WTC11 (cell line): Measurements from ENCODE around the gene NCKAP5.

Experiments used
- CREB1 ChIP-seq: sonication (generic); formaldehyde crosslinking; IDR thresholded peaks from 2 replicates; pipeline ENCODE4 v1.8.0; 2023; ENCODE audit warnings: mild to moderate bottlenecking, missing genetic modification reagents
- NFE2L1 ChIP-seq: sonication (generic); formaldehyde crosslinking; IDR thresholded peaks from 2 replicates; pipeline ENCODE4 v1.8.1; 2023; ENCODE audit warnings: missing genetic modification reagents
- NR1H2 ChIP-seq: sonication (generic); formaldehyde crosslinking; IDR thresholded peaks from 2 replicates; pipeline ENCODE4 v1.9.0; 2021; ENCODE audit warnings: mild to moderate bottlenecking, moderate library complexity, missing genetic modification reagents
- PRRX2 ChIP-seq: fragments of 250-450 bp; sonication (Bioruptor Pico); IDR thresholded peaks from 2 replicates; pipeline ENCODE4 v1.8.0; 2021; ENCODE audit warnings: mild to moderate bottlenecking
- ZBTB21 ChIP-seq: sonication (generic); formaldehyde crosslinking; IDR thresholded peaks from 2 replicates; pipeline ENCODE4 v1.8.1; 2023; ENCODE audit warnings: mild to moderate bottlenecking, missing genetic modification reagents, borderline replicate concordance
- TF ChIP-seq, protein P1 (sequence below): fragments of 200-600 bp; IDR thresholded peaks from 2 replicates; pipeline ENCODE4 v1.8.0; 2022; ENCODE audit warnings: antibody characterized with exemption
- TF ChIP-seq, protein P2 (sequence below): sonication (generic); formaldehyde crosslinking; IDR thresholded peaks from 2 replicates; pipeline ENCODE4 v1.8.0; 2022; ENCODE audit warnings: mild to moderate bottlenecking, missing genetic modification reagents
- TF ChIP-seq, protein P3 (sequence below): sonication (generic); formaldehyde crosslinking; IDR thresholded peaks from 2 replicates; pipeline ENCODE4 v1.8.1; 2022; ENCODE audit warnings: mild to moderate bottlenecking, moderate library complexity, missing genetic modification reagents
- TF ChIP-seq, protein P4 (sequence below): sonication (generic); formaldehyde crosslinking; IDR thresholded peaks from 2 replicates; pipeline ENCODE4 v1.8.0; 2022; ENCODE audit warnings: missing genetic modification reagents
- TF ChIP-seq, protein P5 (sequence below): fragments of 250-450 bp; sonication (Bioruptor Pico); IDR thresholded peaks from 2 replicates; pipeline ENCODE4 v1.8.0; 2021; ENCODE audit warnings: mild to moderate bottlenecking
- TF ChIP-seq, protein P6 (sequence below): sonication (generic); formaldehyde crosslinking; IDR thresholded peaks from 2 replicates; pipeline ENCODE4 v1.8.1; 2023; ENCODE audit warnings: mild to moderate bottlenecking, missing genetic modification reagents, moderate library complexity
- TF ChIP-seq, protein P7 (sequence below): sonication (generic); formaldehyde crosslinking; IDR thresholded peaks from 2 replicates; pipeline ENCODE4 v1.8.0; 2022; ENCODE audit warnings: mild to moderate bottlenecking, missing genetic modification reagents
- TF ChIP-seq, protein P8 (sequence below): sonication (generic); formaldehyde crosslinking; IDR thresholded peaks from 2 replicates; pipeline ENCODE4 v1.8.1; 2022; ENCODE audit warnings: low read depth, missing genetic modification reagents, borderline replicate concordance
- TF ChIP-seq, protein P9 (sequence below): sonication (generic); formaldehyde crosslinking; IDR thresholded peaks from 2 replicates; pipeline ENCODE4 v1.8.1; 2023; ENCODE audit warnings: mild to moderate bottlenecking, moderate library complexity, missing genetic modification reagents

DNA sequence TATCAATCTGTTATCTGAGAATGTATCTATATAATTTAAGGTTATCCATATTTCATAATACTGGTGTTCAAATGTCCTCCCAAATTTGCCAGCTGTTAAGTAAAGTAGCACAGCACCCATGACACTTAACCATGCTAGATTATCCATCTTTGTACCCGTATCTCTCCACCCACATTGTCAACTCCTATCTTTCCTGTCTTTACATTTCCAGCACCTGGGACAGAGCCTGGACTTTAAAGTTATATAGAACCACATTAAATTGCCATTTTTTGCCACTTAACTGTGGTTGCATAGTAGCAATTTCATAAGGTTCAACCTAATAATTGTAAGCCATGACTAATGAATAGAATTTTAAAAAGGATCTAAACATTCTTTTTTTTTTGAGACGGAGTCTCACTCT, 226.7 kb downstream of the NCKAP5 start:
- TF ChIP-seq, protein P1, sequence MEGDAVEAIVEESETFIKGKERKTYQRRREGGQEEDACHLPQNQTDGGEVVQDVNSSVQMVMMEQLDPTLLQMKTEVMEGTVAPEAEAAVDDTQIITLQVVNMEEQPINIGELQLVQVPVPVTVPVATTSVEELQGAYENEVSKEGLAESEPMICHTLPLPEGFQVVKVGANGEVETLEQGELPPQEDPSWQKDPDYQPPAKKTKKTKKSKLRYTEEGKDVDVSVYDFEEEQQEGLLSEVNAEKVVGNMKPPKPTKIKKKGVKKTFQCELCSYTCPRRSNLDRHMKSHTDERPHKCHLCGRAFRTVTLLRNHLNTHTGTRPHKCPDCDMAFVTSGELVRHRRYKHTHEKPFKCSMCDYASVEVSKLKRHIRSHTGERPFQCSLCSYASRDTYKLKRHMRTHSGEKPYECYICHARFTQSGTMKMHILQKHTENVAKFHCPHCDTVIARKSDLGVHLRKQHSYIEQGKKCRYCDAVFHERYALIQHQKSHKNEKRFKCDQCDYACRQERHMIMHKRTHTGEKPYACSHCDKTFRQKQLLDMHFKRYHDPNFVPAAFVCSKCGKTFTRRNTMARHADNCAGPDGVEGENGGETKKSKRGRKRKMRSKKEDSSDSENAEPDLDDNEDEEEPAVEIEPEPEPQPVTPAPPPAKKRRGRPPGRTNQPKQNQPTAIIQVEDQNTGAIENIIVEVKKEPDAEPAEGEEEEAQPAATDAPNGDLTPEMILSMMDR = no peak
- TF ChIP-seq ZBTB21 (CRISPR knock-in tag) = no peak
- TF ChIP-seq, protein P2, sequence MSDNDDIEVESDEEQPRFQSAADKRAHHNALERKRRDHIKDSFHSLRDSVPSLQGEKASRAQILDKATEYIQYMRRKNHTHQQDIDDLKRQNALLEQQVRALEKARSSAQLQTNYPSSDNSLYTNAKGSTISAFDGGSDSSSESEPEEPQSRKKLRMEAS (CRISPR knock-in tag) = no peak
- TF ChIP-seq, protein P3, sequence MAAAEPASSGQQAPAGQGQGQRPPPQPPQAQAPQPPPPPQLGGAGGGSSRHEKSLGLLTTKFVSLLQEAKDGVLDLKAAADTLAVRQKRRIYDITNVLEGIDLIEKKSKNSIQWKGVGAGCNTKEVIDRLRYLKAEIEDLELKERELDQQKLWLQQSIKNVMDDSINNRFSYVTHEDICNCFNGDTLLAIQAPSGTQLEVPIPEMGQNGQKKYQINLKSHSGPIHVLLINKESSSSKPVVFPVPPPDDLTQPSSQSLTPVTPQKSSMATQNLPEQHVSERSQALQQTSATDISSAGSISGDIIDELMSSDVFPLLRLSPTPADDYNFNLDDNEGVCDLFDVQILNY (CRISPR knock-in tag) = no peak
- no peak for TF ChIP-seq NR1H2 (CRISPR knock-in tag)
- TF ChIP-seq, protein P4, sequence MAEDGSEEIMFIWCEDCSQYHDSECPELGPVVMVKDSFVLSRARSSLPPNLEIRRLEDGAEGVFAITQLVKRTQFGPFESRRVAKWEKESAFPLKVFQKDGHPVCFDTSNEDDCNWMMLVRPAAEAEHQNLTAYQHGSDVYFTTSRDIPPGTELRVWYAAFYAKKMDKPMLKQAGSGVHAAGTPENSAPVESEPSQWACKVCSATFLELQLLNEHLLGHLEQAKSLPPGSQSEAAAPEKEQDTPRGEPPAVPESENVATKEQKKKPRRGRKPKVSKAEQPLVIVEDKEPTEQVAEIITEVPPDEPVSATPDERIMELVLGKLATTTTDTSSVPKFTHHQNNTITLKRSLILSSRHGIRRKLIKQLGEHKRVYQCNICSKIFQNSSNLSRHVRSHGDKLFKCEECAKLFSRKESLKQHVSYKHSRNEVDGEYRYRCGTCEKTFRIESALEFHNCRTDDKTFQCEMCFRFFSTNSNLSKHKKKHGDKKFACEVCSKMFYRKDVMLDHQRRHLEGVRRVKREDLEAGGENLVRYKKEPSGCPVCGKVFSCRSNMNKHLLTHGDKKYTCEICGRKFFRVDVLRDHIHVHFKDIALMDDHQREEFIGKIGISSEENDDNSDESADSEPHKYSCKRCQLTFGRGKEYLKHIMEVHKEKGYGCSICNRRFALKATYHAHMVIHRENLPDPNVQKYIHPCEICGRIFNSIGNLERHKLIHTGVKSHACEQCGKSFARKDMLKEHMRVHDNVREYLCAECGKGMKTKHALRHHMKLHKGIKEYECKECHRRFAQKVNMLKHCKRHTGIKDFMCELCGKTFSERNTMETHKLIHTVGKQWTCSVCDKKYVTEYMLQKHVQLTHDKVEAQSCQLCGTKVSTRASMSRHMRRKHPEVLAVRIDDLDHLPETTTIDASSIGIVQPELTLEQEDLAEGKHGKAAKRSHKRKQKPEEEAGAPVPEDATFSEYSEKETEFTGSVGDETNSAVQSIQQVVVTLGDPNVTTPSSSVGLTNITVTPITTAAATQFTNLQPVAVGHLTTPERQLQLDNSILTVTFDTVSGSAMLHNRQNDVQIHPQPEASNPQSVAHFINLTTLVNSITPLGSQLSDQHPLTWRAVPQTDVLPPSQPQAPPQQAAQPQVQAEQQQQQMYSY (CRISPR knock-in tag) = no peak
- no peak for TF ChIP-seq CREB1 (CRISPR knock-in tag)
- TF ChIP-seq, protein P5, sequence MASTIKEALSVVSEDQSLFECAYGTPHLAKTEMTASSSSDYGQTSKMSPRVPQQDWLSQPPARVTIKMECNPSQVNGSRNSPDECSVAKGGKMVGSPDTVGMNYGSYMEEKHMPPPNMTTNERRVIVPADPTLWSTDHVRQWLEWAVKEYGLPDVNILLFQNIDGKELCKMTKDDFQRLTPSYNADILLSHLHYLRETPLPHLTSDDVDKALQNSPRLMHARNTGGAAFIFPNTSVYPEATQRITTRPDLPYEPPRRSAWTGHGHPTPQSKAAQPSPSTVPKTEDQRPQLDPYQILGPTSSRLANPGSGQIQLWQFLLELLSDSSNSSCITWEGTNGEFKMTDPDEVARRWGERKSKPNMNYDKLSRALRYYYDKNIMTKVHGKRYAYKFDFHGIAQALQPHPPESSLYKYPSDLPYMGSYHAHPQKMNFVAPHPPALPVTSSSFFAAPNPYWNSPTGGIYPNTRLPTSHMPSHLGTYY (CRISPR knock-in tag) = no peak
- no peak for TF ChIP-seq PRRX2
- TF ChIP-seq, protein P6, sequence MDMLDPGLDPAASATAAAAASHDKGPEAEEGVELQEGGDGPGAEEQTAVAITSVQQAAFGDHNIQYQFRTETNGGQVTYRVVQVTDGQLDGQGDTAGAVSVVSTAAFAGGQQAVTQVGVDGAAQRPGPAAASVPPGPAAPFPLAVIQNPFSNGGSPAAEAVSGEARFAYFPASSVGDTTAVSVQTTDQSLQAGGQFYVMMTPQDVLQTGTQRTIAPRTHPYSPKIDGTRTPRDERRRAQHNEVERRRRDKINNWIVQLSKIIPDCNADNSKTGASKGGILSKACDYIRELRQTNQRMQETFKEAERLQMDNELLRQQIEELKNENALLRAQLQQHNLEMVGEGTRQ (CRISPR knock-in tag) = no peak
- TF ChIP-seq, protein P7, sequence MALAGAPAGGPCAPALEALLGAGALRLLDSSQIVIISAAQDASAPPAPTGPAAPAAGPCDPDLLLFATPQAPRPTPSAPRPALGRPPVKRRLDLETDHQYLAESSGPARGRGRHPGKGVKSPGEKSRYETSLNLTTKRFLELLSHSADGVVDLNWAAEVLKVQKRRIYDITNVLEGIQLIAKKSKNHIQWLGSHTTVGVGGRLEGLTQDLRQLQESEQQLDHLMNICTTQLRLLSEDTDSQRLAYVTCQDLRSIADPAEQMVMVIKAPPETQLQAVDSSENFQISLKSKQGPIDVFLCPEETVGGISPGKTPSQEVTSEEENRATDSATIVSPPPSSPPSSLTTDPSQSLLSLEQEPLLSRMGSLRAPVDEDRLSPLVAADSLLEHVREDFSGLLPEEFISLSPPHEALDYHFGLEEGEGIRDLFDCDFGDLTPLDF = no peak
- TF ChIP-seq, protein P8, sequence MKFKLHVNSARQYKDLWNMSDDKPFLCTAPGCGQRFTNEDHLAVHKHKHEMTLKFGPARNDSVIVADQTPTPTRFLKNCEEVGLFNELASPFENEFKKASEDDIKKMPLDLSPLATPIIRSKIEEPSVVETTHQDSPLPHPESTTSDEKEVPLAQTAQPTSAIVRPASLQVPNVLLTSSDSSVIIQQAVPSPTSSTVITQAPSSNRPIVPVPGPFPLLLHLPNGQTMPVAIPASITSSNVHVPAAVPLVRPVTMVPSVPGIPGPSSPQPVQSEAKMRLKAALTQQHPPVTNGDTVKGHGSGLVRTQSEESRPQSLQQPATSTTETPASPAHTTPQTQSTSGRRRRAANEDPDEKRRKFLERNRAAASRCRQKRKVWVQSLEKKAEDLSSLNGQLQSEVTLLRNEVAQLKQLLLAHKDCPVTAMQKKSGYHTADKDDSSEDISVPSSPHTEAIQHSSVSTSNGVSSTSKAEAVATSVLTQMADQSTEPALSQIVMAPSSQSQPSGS (CRISPR knock-in tag) = no peak
- no peak for TF ChIP-seq NFE2L1
- TF ChIP-seq, protein P9, sequence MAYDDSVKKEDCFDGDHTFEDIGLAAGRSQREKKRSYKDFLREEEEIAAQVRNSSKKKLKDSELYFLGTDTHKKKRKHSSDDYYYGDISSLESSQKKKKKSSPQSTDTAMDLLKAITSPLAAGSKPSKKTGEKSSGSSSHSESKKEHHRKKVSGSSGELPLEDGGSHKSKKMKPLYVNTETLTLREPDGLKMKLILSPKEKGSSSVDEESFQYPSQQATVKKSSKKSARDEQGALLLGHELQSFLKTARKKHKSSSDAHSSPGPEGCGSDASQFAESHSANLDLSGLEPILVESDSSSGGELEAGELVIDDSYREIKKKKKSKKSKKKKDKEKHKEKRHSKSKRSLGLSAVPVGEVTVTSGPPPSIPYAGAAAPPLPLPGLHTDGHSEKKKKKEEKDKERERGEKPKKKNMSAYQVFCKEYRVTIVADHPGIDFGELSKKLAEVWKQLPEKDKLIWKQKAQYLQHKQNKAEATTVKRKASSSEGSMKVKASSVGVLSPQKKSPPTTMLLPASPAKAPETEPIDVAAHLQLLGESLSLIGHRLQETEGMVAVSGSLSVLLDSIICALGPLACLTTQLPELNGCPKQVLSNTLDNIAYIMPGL = no peak
